K562 (cell line): Measurements from ENCODE around the gene TMEM81. TPM values are rescaled to one million over a fixed set of nuclear protein-coding genes. Genes with fewer than 3 reads are reported as not detected.

Experiments used
- ATAC-seq: fragments of 200-7000 bp; cut with Tn5 transposase; 3 replicates; pipeline ENCODE4 v1.9.1; 2020; ENCODE audit warnings: moderate library complexity
- BruUV-seq: library from RNA; stranded (reverse); fragments of 400-500 nt; replicated peaks from 2 replicates; lab custom pipeline; 2021; lab: Mats Ljungman, UMichigan
- CTCF ChIA-PET: fragments of 300-600 bp; formaldehyde crosslinking; extraction: SDS; loops from one replicate; lab custom pipeline; 2021; ENCODE audit warnings: low intra/inter-chr PET ratio; lab: Yijun Ruan, JAX
- POLR2A ChIA-PET: fragments of 300-600, 350-650 bp; sonication (Branson Sonifier 250); formaldehyde crosslinking; extraction: SDS; loops from one replicate; lab custom pipeline; 2021; ENCODE audit warnings: antibody characterized with exemption, inconsistent platforms; lab: Yijun Ruan, JAX
- DNase-seq, 4 experiments: peaks; one replicate each; pipeline versions ENCODE4 v3.0.0 to v3.0.0-alpha.2; 2011 to 2018; ENCODE audit warnings: low spot score in 3 of 4, mixed read lengths in 3 of 4; ENCODE audit errors: extremely low read depth in 1 of 4
- FAIRE-seq: peaks from 2 replicates; lab custom pipeline; 2011; peaks lifted over from hg19 to GRCh38; lab: Jason Lieb, UNC
- H2AFZ ChIP-seq: 2 replicates; pipeline ENCODE4 v1.6.0; 2011; ENCODE audit warnings: low read depth, low read length, control low read depth, inconsistent platforms
- H3K27ac ChIP-seq: fragments of 200-600 bp; 3 replicates; pipeline ENCODE4 v1.8.0; 2011; ENCODE audit warnings: low read depth, mild to moderate bottlenecking, control low read depth, inconsistent platforms, low read length, moderate library complexity, mixed read lengths; ENCODE audit errors: extremely low read depth
- H3K27me3 ChIP-seq, 2 experiments: fragments of 300-600 bp in 1 of 2; 2 replicates in 1 of 2; 3 replicates in 1 of 2; pipeline versions ENCODE4 v1.6.0 to v1.8.0; 2011; ENCODE audit warnings: inconsistent platforms in 2 of 2, low read length in 2 of 2, mild to moderate bottlenecking in 1 of 2, mixed read lengths in 1 of 2, moderate library complexity in 1 of 2; ENCODE audit not compliant: control insufficient read depth in 2 of 2, insufficient read depth in 2 of 2
- H3K36me3 ChIP-seq: fragments of 300-600 bp; 3 replicates; pipeline ENCODE4 v1.8.0; 2011; ENCODE audit warnings: mild to moderate bottlenecking, low read length, inconsistent platforms; ENCODE audit not compliant: control insufficient read depth, insufficient read depth
- H3K4me1 ChIP-seq, 2 experiments: fragments of 200-600 bp in 1 of 2; replicated peaks in 1 of 2; 2 replicates in 1 of 2; 3 replicates in 1 of 2; pipeline versions ENCODE4 v1.5.1 to v1.8.0; 2011; ENCODE audit warnings: inconsistent platforms in 2 of 2, low read length in 2 of 2, mild to moderate bottlenecking in 1 of 2, mixed read lengths in 1 of 2, moderate library complexity in 1 of 2; ENCODE audit not compliant: control insufficient read depth in 2 of 2, insufficient read depth in 2 of 2
- H3K4me2 ChIP-seq: 2 replicates; pipeline ENCODE4 v1.6.1; 2011; ENCODE audit warnings: low read length, control low read depth, inconsistent platforms, mixed read lengths; ENCODE audit not compliant: insufficient read depth
- H3K4me3 ChIP-seq: fragments of 200-600 bp; sonication (generic), shearing (Covaris generic); 2 replicates; pipeline ENCODE4 v1.5.1; 2016; ENCODE audit warnings: control low read depth, inconsistent platforms
- H3K79me2 ChIP-seq: fragments of 200-600 bp; 3 replicates; pipeline ENCODE4 v1.8.0; 2011; ENCODE audit warnings: low read length, inconsistent platforms; ENCODE audit not compliant: control insufficient read depth, insufficient read depth
- H3K9ac ChIP-seq, 2 experiments: 2 replicates each; pipeline versions ENCODE4 v1.6.0 to v1.6.1; 2011; ENCODE audit warnings: low read depth in 2 of 2, low read length in 2 of 2, control low read depth in 1 of 2, inconsistent platforms in 1 of 2, mild to moderate bottlenecking in 1 of 2, mixed read lengths in 1 of 2; ENCODE audit not compliant: insufficient read depth in 1 of 2
- H3K9me1 ChIP-seq: one replicate; pipeline ENCODE4 v1.6.0; 2011; ENCODE audit warnings: inconsistent platforms, mild to moderate bottlenecking, low read length, moderate library complexity; ENCODE audit not compliant: control insufficient read depth, insufficient read depth
- H3K9me3 ChIP-seq: replicated peaks from 2 replicates; pipeline ENCODE4 v1.5.1; 2011; ENCODE audit warnings: low read depth, low read length, inconsistent platforms; ENCODE audit not compliant: control insufficient read depth, insufficient read depth
- H4K20me1 ChIP-seq: replicated peaks from 2 replicates; pipeline ENCODE4 v1.6.1; 2011; ENCODE audit warnings: low read length, inconsistent platforms, mixed read lengths; ENCODE audit not compliant: control insufficient read depth, insufficient read depth
- CHD4 ChIP-seq: fragments of 200-600 bp; sonication (generic); IDR thresholded peaks from 3 replicates; pipeline ENCODE4 v1.6.1; 2012; ENCODE audit warnings: low read depth, mild to moderate bottlenecking, mixed read lengths, low read length, inconsistent platforms; ENCODE audit not compliant: insufficient read depth, insufficient replicate concordance, poor library complexity, severe bottlenecking
- HDAC8 ChIP-seq: fragments of 450-650 bp; IDR thresholded peaks from 2 replicates; pipeline ENCODE4 v1.6.1; 2016; ENCODE audit warnings: mild to moderate bottlenecking, missing genetic modification characterization, moderate library complexity, missing compliant biosample characterization
- HLTF ChIP-seq: fragments of 450-650 bp; IDR thresholded peaks from 2 replicates; pipeline ENCODE4 v1.6.1; 2016
- KLF6 ChIP-seq: fragments of 250-450 bp; sonication (Bioruptor Pico); IDR thresholded peaks from 2 replicates; pipeline ENCODE4 v1.4.0; 2020; ENCODE audit warnings: mild to moderate bottlenecking, moderate library complexity, borderline replicate concordance
- NR2C2 ChIP-seq, 2 experiments: fragments of 200-800 bp in 1 of 2; sonication (Bioruptor generic) in 1 of 2; sonication (generic) in 1 of 2; formaldehyde crosslinking in 1 of 2; IDR thresholded peaks; 2 replicates each; pipeline versions ENCODE4 v1.6.1 to v1.8.0; 2016 to 2022; ENCODE audit warnings: mild to moderate bottlenecking in 1 of 2, missing compliant biosample characterization in 1 of 2, missing genetic modification characterization in 1 of 2, missing genetic modification reagents in 1 of 2
- PCBP1 ChIP-seq: fragments of 200-400 bp; formaldehyde crosslinking; IDR thresholded peaks from 2 replicates; pipeline ENCODE4 v1.6.1; 2018; ENCODE audit warnings: mild to moderate bottlenecking, low read depth, low read length; ENCODE audit not compliant: poor library complexity, severe bottlenecking
- RB1 ChIP-seq: fragments of 450-650 bp; IDR thresholded peaks from 2 replicates; pipeline ENCODE4 v1.6.1; 2017; ENCODE audit warnings: low read depth, mild to moderate bottlenecking
- RFX1 ChIP-seq: fragments of 450-650 bp; IDR thresholded peaks from 2 replicates; pipeline ENCODE4 v1.6.1; 2016; ENCODE audit warnings: mild to moderate bottlenecking, moderate library complexity
- SRSF9 ChIP-seq: fragments of 200-400 bp; formaldehyde crosslinking; IDR thresholded peaks from 2 replicates; pipeline ENCODE4 v1.6.1; 2017; ENCODE audit warnings: low read depth, low read length, borderline replicate concordance
- TSC22D4 ChIP-seq: fragments of 450-650 bp; IDR thresholded peaks from 2 replicates; pipeline ENCODE4 v1.6.1; 2016; ENCODE audit warnings: missing genetic modification characterization, missing biosample characterization, control low read depth
- ZNF76 ChIP-seq: fragments of 250-450 bp; sonication (Bioruptor Pico); IDR thresholded peaks from 2 replicates; pipeline ENCODE4 v1.4.0; 2020; ENCODE audit warnings: mild to moderate bottlenecking, moderate library complexity, borderline replicate concordance
- WGBS: fragments of 100-300 bp; shearing (Covaris generic); methylation state at CpG from one replicate; pipeline ENCODE4 v1.1.6; 2016; ENCODE audit warnings: low coverage, mixed read lengths; ENCODE audit not compliant: insufficient coverage; ENCODE audit errors: missing lambda C conversion rate; 5-methylcytosine and 5-hydroxymethylcytosine counted together
- in situ Hi-C: fragments of 300-500 bp; cut with MboI; formaldehyde crosslinking; loops from 4 replicates; pipeline ENCODE4 v1.15.0; 2018; ENCODE audit warnings: inconsistent platforms, mixed read lengths
- intact Hi-C: fragments of 100-400 bp; cut with micrococcal nuclease; formaldehyde crosslinking; loops from 2 replicates; pipeline ENCODE4 v1.14.2; 2022
- polyA plus RNA-seq, 8 experiments: library from polyadenylated mRNA; depleted of rRNA in 4 of 8; stranded (reverse) in 5 of 8; unstranded in 3 of 8; fragments of >200 nt; fragmentation: Nextera tagmentation in 2 of 8; fragmentation: Illumina TruSeq in 1 of 8; extraction: Ambion mirVana in 2 of 8; extraction: Trizol in 1 of 8; gene quantifications; 2 replicates each; pipeline versions ENCODE4 v1.2.1 to v1.2.3, GENCODE V29; 2011 to 2014; ENCODE audit warnings: inconsistent platforms in 1 of 8, missing spikeins in 1 of 8
- total RNA-seq, 7 experiments: library from RNA; depleted of rRNA in 6 of 7; stranded (reverse); fragments of >200 nt in 6 of 7; fragmentation: Illumina TruSeq in 2 of 7; extraction: Trizol in 2 of 7; gene quantifications; 2 replicates each; pipeline versions ENCODE4 v1.2.1 to v1.2.3, GENCODE V29; 2011 to 2021; ENCODE audit warnings: low replicate concordance in 1 of 7
- TF ChIP-seq, protein P1 (sequence below): fragments of 450-650 bp; IDR thresholded peaks from 2 replicates; pipeline ENCODE4 v1.6.1; 2016; ENCODE audit warnings: low read depth, mild to moderate bottlenecking, moderate library complexity
- TF ChIP-seq, protein P2 (sequence below): conservative IDR thresholded peaks from 2 replicates; pipeline ENCODE4 v1.6.1; 2011; ENCODE audit warnings: low read depth, mild to moderate bottlenecking, low read length; ENCODE audit not compliant: control insufficient read depth
- TF ChIP-seq, protein P3 (sequence below): sonication (generic); formaldehyde crosslinking; IDR thresholded peaks from 2 replicates; pipeline ENCODE4 v1.8.0; 2022; ENCODE audit warnings: mild to moderate bottlenecking, missing genetic modification reagents

TMEM81 gene
- total and polyA plus RNA-seq, 9 of the 15 experiments (the other 6 are each of a cell fraction or from before 2014, with no cell fraction given): 3.2 to 6.1 (median 4.4) TPM

DNA sequence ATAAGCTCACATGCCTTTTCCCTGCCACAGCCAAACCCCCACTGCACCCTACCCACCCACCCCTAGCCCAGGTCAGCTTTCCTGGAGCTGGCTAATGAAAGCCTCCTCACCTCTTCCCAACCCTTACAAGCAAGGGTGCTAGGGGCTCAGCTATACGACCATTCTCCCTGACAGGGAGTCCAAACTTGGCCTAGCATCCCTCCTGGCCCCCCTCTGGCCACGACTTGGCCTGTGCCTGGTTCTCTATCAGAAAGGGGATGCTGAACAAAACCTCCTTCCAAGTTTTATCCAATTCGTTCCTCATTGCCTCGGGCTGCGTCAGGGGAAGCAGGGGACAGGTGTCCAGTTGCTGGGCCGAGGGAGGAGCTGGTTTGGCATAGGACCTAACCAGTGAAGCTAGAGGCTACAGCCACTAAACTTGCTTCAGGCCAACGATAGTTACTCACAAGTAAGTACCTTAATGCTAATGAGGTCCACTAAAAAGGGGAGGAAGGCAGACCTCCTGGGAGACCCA lies 8.6 kb downstream of the TMEM81 start (continued):
- TF ChIP-seq HDAC8 (tag): no peak
- TF ChIP-seq, protein P1, sequence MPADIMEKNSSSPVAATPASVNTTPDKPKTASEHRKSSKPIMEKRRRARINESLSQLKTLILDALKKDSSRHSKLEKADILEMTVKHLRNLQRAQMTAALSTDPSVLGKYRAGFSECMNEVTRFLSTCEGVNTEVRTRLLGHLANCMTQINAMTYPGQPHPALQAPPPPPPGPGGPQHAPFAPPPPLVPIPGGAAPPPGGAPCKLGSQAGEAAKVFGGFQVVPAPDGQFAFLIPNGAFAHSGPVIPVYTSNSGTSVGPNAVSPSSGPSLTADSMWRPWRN: no peak
- no peak for TF ChIP-seq RFX1
- TF ChIP-seq, all 486 proteins: peak for 0

DNA sequence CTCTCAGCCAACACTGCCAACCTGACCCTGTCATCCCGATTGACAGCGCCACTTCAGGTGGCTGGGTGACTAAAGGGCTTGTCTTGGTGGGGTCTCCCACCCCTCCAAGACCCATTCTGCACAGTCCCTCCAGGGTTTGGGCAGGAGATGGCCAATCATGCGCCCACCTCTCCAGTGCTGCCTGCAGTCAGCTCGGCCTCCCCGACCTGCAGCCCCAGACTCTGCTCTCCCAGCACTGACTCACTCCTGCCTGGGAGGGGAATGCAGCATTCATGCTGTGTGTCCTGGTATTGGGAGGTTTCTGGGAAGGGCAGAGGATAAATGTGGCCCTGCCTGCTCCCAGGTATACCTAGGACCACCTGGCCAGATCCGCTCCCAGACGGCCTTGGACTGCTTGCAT lies 9.7 kb downstream of the TMEM81 start:
- TF ChIP-seq, protein P2, sequence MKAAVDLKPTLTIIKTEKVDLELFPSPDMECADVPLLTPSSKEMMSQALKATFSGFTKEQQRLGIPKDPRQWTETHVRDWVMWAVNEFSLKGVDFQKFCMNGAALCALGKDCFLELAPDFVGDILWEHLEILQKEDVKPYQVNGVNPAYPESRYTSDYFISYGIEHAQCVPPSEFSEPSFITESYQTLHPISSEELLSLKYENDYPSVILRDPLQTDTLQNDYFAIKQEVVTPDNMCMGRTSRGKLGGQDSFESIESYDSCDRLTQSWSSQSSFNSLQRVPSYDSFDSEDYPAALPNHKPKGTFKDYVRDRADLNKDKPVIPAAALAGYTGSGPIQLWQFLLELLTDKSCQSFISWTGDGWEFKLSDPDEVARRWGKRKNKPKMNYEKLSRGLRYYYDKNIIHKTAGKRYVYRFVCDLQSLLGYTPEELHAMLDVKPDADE: no peak
- TF ChIP-seq CHD4 (no peak), TSC22D4 (tag) (no peak), RB1 (no peak), NR2C2 (CRISPR knock-in tag; IDR thresholded peaks at IDR 0.05) (no peak), NR2C2 (tag; IDR thresholded peaks at IDR 0.05) (no peak), KLF6 (no peak), PCBP1 (no peak), SRSF9 (no peak), ZNF76 (CRISPR knock-in tag) (no peak), HLTF (no peak)
- TF ChIP-seq, protein P3, sequence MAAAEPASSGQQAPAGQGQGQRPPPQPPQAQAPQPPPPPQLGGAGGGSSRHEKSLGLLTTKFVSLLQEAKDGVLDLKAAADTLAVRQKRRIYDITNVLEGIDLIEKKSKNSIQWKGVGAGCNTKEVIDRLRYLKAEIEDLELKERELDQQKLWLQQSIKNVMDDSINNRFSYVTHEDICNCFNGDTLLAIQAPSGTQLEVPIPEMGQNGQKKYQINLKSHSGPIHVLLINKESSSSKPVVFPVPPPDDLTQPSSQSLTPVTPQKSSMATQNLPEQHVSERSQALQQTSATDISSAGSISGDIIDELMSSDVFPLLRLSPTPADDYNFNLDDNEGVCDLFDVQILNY (CRISPR knock-in tag): no peak
- no peak overlapping the region for H3K27ac ChIP-seq
- no peak overlapping the region for H2AFZ ChIP-seq
- H3K9me3 ChIP-seq: no peaks in the 10 kb centered on the region
- WGBS: 10% methylated on average over 7 of the region's 7 CpGs
- no peak overlapping the region for H3K4me2 ChIP-seq
- ChIA-PET POLR2A (interaction anchor here (0.5 to 3.9 kb wide), 6 partner anchors 11 to 164 kb away, joined by 3 to 24 read pairs (median 4); partner anchors contain the start of genes RBBP5 and TMEM81), CTCF (no interaction called here)
- no peak overlapping the region for H3K9ac ChIP-seq
- intact Hi-C loops (no loop called here), in situ Hi-C loops (no loop called here)
- H4K20me1 ChIP-seq: peaks cover 16% of the 10 kb centered on the region; the same call in 1 of the 2 replicates
- H3K9me1 ChIP-seq: no peaks in the 10 kb centered on the region
- H3K4me1 ChIP-seq: peaks cover 7 to 10% of the 10 kb centered on the region in 2 experiments; a peak in 1 of 5 replicates
- no peak overlapping the region for H3K4me3 ChIP-seq
- no peaks in the 10 kb centered on the region; the same call in 2 of the 3 replicates for H3K36me3 ChIP-seq
- peaks cover 33 to 58% of the 10 kb centered on the region in 2 experiments; a peak in 4 of 5 replicates for H3K27me3 ChIP-seq
- FAIRE-seq (no peak), ATAC-seq (no peak), DNase-seq (peak in 1 of 4 experiments; percentile 13)
- H3K79me2 ChIP-seq: no peaks in the 10 kb centered on the region
- no TSS peak for BruUV-seq
